Adipocyte (in vitro differentiated cells): ENCODE results near the gene PLCB1.

ENCODE experiments used
- DNase-seq: peaks from one replicate; pipeline ENCODE4 v3.0.0-alpha.2; 2015; ENCODE audit warnings: low read depth
- H3K27me3 ChIP-seq: replicated peaks from 2 replicates; pipeline ENCODE4 v1.7.0; 2013; ENCODE audit warnings: mild to moderate bottlenecking, low read length, moderate library complexity; ENCODE audit not compliant: control insufficient read depth, insufficient read depth
- H3K36me3 ChIP-seq: 2 replicates; pipeline ENCODE4 v1.7.0; 2013; ENCODE audit warnings: low read length, mild to moderate bottlenecking, moderate library complexity; ENCODE audit not compliant: control insufficient read depth, insufficient read depth, severe bottlenecking
- H3K4me1 ChIP-seq: 2 replicates; pipeline ENCODE4 v1.7.0; 2013; ENCODE audit warnings: mild to moderate bottlenecking, low read length, moderate library complexity; ENCODE audit not compliant: control insufficient read depth, insufficient read depth
- H3K4me3 ChIP-seq: 2 replicates; pipeline ENCODE4 v1.7.0; 2013; ENCODE audit warnings: mild to moderate bottlenecking, low read length, moderate library complexity
- H3K9ac ChIP-seq: 2 replicates; pipeline ENCODE4 v1.7.0; 2013; ENCODE audit warnings: mild to moderate bottlenecking, low read length, moderate library complexity
- H3K9me3 ChIP-seq: 2 replicates; pipeline ENCODE4 v1.7.0; 2013; ENCODE audit warnings: mild to moderate bottlenecking, low read length, moderate library complexity; ENCODE audit not compliant: control insufficient read depth

PLCB1 gene

DNA sequence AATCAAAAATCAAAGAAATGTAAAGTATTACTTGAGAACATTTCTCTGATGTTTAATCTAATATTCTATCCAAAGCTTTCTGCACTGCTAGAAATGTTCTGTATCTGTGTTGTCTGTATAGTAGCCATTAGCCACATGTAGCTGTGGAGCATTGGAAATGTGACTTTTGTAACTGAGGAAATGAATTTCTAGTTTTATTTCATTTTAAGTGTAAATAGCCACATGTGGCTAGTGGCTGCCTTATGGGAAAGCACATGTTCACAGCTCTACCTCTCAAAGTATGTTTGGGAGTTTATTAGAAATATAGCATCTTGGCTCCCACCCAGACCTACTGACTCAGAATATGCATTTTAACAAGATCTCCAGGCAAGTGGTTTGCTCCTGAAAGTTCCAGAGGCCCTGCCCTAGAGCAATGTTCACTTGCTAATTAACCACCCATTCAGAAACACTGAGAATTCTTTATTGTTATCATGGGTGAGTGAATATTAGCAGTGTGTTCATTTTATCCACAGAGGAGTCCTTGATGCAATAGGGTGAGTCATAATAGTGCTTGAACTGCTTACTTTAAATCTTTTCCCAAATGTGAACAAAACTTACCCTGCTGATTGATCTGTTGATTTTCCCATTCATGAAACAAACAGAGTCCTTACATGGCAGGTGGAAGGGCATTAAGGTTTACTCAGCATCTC, 282.7 kb downstream of the PLCB1 start:
- Histone ChIP-seq H3K27me3 (no peaks in the 10 kb centered on the region), H3K4me3 (no peak overlapping the region), H3K4me1 (peaks cover 10% of the 10 kb centered on the region), H3K36me3 (no peaks in the 10 kb centered on the region), H3K9ac (no peak overlapping the region), H3K9me3 (no peaks in the 10 kb centered on the region)
- peak; percentile 76 for DNase-seq

DNA sequence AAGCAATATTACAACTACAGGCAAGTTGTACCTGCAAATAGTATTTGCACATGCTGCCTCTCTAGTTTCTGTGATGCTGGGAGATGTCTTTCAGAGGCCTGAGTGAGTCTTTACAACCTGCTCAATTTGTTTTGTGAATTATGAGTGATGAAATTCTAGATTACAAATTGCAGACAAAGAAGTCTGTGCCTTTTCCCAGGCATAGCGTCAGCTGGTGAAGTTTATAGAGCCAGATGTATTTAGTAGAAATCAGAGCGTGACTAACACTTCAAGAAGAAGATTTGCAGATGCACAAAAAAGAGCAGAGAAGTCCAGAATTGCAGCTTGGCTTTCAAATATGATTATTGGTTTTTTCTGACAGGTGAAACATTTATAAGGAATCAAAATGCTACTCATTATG, 289.9 kb downstream of the PLCB1 start:
- H3K4me1 ChIP-seq, result no peaks in the 10 kb centered on the region
- DNase-seq, result peak; percentile 64
- no peaks in the 10 kb centered on the region for H3K36me3 ChIP-seq
- H3K27me3 ChIP-seq, result no peaks in the 10 kb centered on the region
- H3K9me3 ChIP-seq, result no peaks in the 10 kb centered on the region
- no peak overlapping the region for H3K9ac ChIP-seq
- no peak overlapping the region for H3K4me3 ChIP-seq

DNA sequence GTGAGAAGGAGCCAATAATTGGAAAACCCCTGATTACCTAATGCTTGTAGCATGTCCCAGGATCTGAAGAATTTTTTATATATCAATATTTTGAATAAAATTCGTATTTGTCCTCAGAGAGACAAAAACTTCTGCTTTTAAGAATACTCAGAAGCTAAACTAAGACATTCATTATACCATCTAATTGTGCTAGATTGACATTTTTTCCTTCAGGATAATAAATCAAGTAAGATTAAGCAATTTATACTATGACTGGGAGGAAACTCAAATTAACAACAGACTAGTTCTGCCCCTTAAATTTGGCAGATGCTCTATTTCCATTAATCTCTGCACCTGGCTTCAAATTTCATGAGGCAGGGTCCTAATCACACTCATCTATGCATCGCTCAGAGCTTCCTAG, 291.4 kb downstream of the PLCB1 start:
- no peak overlapping the region for H3K4me3 ChIP-seq
- H3K9ac ChIP-seq, result no peak overlapping the region
- H3K9me3 ChIP-seq, result no peaks in the 10 kb centered on the region
- H3K36me3 ChIP-seq, result no peaks in the 10 kb centered on the region
- no peaks in the 10 kb centered on the region for H3K27me3 ChIP-seq
- DNase-seq, result no peak
- no peaks in the 10 kb centered on the region for H3K4me1 ChIP-seq

DNA sequence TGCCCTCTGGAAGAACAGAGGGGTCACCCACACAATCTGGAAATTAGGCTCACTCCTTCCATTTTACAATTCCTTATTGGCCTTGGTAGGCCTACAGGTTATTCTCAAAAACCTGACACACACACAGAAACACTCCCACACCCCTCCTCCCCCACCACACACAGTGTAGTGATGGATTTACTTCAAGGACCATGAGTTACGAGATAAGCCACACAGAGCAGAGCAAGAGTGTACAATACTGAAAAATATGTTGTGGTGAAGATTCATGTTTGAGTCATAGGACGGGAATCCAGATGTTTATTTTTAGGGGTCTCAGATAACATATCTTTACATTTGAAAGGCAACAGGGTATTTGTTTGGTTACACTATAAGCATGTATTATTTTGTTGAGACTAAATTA, 291.9 kb downstream of the PLCB1 start:
- no peaks in the 10 kb centered on the region for H3K4me1 ChIP-seq
- no peaks in the 10 kb centered on the region for H3K9me3 ChIP-seq
- H3K27me3 ChIP-seq, result no peaks in the 10 kb centered on the region
- H3K36me3 ChIP-seq, result no peaks in the 10 kb centered on the region
- H3K9ac ChIP-seq, result no peak overlapping the region
- DNase-seq, result peak; percentile 39
- H3K4me3 ChIP-seq, result no peak overlapping the region

DNA sequence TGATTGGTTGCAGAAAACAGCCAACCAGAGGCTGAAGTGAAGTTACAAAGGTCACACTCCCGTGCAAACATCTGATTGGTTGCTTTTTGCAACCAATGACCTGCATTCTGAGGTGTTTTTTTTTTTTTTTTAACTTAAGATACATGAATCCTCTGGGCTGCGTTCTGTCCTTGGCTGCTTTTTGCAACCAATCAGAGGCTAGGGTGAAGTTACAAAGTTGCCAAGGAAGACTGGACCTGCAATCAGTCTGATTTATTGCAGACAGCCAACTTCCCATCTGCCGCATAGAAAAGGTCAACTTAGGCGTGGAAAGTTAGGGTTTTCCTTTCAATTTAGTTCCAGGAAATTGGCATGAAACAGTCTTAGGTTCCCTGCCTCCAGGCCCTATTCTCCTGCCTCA, 292.9 kb downstream of the PLCB1 start:
- Histone ChIP-seq H3K4me3 (no peak overlapping the region), H3K9ac (no peak overlapping the region), H3K36me3 (no peaks in the 10 kb centered on the region), H3K27me3 (no peaks in the 10 kb centered on the region), H3K4me1 (no peaks in the 10 kb centered on the region), H3K9me3 (no peaks in the 10 kb centered on the region)
- no peak for DNase-seq

DNA sequence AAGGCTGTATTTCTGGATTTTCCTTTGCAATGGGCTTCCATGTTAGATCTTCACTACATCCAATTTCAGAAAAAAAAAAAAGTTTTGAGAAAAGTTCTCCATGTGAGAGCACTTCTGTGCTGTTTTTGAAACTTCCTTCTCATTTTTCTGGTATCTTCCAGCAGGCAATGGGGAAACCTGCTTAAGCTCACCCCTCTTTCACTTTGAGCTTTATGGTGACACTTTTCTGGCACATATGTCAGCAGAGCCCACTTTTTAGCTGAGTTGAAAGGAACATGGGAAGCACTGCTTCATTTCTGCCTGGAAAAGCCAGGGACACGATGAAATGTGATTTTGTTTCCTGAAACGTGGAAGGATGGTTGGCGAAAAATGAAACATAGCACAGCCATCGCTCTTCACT, 293.7 kb downstream of the PLCB1 start:
- DNase-seq, result no peak
- H3K4me1 ChIP-seq, result no peaks in the 10 kb centered on the region
- H3K27me3 ChIP-seq, result no peaks in the 10 kb centered on the region
- no peaks in the 10 kb centered on the region for H3K36me3 ChIP-seq
- no peak overlapping the region for H3K4me3 ChIP-seq
- H3K9ac ChIP-seq, result no peak overlapping the region
- no peaks in the 10 kb centered on the region for H3K9me3 ChIP-seq

DNA sequence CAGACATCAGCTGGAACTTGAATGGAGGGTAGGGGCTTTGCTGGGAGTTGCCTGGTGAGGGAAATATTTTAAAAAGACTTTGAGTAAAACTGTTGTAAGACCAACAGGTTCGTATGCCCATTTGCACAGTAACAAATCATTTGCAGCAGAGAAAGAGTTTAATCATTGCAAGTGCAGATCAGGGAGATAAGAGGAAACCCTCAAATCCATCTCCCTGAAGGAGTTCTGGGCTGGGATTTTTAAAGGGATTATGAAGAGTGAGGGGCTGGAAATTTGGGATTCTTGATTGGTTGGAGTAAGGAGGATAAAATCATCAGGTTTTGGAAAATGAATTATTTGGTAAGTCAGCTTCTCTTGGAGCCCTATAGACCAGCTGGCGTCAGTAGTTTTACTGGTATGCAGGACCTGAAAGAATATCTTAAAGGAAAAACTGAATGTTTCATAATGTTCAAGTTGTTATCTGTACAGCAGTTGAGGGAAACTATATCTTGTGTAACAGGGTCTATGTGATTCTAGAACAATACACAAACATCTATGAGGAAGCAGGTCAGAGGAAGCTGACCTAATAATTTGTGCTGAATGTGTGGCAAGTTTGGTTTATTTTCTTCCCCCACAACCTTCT, 295.5 kb downstream of the PLCB1 start:
- H3K4me1 ChIP-seq, result peaks cover 15% of the 10 kb centered on the region
- no peaks in the 10 kb centered on the region for H3K27me3 ChIP-seq
- H3K36me3 ChIP-seq, result no peaks in the 10 kb centered on the region
- DNase-seq, result no peak
- no peak overlapping the region for H3K4me3 ChIP-seq
- H3K9me3 ChIP-seq, result no peaks in the 10 kb centered on the region
- no peak overlapping the region for H3K9ac ChIP-seq

DNA sequence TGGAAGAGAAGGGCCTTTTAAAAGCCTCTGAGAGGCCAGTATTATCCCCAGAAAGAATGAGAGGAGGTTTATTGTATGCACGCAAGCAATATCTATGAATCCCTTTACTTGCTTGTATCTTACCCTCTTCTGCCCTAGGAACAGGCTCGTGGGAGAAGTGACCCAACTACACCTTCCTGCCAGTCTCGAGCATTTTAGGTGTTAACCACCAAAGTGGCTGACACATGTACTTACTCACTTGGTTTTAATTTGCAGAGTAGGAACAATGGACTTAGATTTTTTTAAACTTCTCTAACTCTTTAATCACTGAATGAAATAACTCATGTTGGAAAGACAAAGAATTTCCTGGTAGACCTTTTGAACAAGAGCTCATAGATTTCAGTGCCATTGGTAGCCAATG, 296.9 kb downstream of the PLCB1 start:
- Histone ChIP-seq H3K9ac (no peak overlapping the region), H3K36me3 (no peaks in the 10 kb centered on the region), H3K27me3 (no peaks in the 10 kb centered on the region), H3K4me1 (peaks cover 18% of the 10 kb centered on the region), H3K9me3 (no peaks in the 10 kb centered on the region), H3K4me3 (no peak overlapping the region)
- DNase-seq, result no peak

DNA sequence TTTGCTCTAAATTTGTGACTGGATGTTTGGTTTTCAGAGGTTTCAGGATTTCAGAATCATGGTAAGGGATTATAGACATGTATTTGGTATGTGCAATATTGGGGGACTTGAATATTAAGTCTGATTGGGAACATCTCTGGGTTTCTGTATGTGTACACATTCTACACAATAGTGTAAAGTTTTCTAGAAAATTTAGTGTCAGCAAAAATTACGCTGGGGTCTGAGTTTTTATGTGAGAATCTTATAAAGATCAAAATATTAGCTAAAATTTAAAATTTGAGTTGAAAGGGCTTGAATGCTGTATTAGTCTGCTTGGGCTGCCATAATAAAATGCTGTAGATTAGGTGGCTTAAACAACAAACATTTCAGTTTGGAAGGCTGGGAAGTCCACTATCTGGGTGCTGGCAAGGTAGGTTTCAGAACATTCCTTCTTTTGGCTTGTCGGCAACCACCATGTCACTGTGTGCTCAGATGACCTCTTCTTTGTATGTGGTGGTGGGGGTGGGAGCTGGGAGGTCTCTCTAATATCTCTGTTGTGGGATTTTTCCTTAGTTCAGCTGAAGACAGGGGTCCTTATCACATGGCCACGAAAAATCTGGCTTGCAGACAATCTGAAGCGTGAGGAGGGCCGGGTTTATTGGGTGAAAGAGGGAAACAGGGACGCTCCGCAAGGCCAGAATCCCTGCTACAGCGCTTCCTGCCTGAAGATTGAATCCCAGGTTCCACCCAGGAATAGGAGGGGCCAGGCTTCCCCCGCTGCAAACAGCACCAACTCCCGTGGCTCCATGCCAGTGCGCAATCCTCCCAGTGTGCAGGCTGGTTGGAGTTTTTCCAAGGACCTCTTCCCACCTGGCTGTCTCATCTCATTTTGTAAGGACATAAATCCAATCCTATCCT, 299.7 kb downstream of the PLCB1 start:
- peaks cover 30% of the 10 kb centered on the region for H3K4me1 ChIP-seq
- no peaks in the 10 kb centered on the region for H3K36me3 ChIP-seq
- H3K9ac ChIP-seq, result peak overlapping the region; percentile 62
- peak overlapping the region; percentile 62 for H3K4me3 ChIP-seq
- no peaks in the 10 kb centered on the region for H3K27me3 ChIP-seq
- no peaks in the 10 kb centered on the region for H3K9me3 ChIP-seq
- DNase-seq, result no peak

DNA sequence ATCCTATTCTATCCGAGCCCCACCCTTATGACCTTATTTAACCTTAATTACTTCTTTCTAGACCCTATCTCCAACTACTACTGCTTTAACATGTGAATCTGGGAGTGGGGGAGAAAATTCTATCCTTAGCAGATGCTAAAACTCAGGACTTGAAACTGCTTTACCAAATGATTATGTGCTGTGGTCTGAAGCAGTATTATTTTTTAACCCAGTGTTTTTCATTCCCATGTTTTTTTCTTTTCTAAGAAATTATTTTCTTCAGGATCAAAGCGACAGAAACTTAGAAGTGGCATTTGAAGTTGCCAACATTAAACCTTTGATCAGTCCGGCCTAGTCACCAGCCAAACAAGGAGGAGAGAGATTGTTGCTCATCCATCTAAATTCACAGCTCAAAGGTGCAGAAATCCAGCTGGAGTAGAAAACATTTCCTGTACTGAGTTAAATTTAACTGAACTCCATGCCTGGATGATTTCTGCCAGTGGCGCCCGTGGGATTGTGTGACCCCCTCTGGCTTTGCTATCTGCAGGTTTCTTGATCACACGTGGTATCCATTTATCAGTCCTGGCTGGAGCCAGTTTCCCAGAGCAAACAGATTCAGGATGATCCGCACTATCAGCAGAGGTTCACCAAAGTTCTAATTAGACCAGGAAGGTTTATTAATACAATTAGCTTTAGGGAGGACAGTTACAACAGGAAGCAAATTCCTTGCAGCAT, 300.5 kb downstream of the PLCB1 start:
- no peak for DNase-seq
- no peaks in the 10 kb centered on the region for H3K36me3 ChIP-seq
- peak overlapping the region; percentile 62 for H3K4me3 ChIP-seq
- H3K9me3 ChIP-seq, result no peaks in the 10 kb centered on the region
- peaks cover 30% of the 10 kb centered on the region for H3K4me1 ChIP-seq
- H3K27me3 ChIP-seq, result no peaks in the 10 kb centered on the region
- no peak overlapping the region for H3K9ac ChIP-seq

DNA sequence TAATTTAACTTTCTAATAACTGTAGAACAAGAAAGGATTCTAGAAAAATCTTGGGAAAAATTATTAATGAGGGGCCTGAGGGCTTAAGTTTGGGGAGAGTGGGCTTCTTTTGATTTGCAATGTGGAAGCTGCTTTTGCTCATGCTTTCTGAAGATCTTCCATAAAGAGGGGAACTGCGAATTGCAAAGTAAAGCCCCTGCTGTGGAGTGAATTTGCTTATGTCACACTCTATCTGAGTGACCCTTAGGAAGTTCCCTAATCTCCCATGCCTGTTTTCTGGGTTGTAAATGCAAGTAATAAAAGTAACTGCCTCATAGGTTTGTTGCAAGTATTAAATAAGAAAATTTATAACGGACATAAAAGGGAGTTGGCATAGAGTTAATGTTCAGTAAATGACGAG, 301.2 kb downstream of the PLCB1 start:
- H3K9ac ChIP-seq, result no peak overlapping the region
- H3K36me3 ChIP-seq, result no peaks in the 10 kb centered on the region
- no peak for DNase-seq
- H3K9me3 ChIP-seq, result no peaks in the 10 kb centered on the region
- H3K27me3 ChIP-seq, result no peaks in the 10 kb centered on the region
- peaks cover 30% of the 10 kb centered on the region for H3K4me1 ChIP-seq
- H3K4me3 ChIP-seq, result no peak overlapping the region
